Activated T-cell treated with anti-CD3 and anti-CD28 coated beads, Interleukin-2, amount 50 U/mL, for 1 hour (primary cell): ENCODE data around the gene TTC32.

Experiments used
- DNase-seq: peaks from one replicate; pipeline ENCODE4 v3.0.0-alpha.2; 2020

The TTC32 gene

GRCh38 chr2:19848029-19848750 is 53.6 kb downstream of the TTC32 start:
- no peak for DNase-seq

- DNase-seq: no peak
Observed at GRCh38 chr2:19847486-19847885, 54.3 kb downstream of the TTC32 start.
